Peyer's patch (tissue), 4 donors: ENCODE measurements around the gene SMTNL2.

Experiments used
- POLR2A ChIP-seq, 2 donors: fragments of 450-650 bp; IDR thresholded peaks; one replicate each; pipeline ENCODE4 v1.5.1; 2017; ENCODE audit warnings: antibody characterized with exemption in 2 of 2, mild to moderate bottlenecking in 2 of 2, moderate library complexity in 2 of 2
- TF ChIP-seq, protein P1 (sequence below), 6 experiments: fragments of 450-650 bp in 4 of 6; fragments of 200-600 bp in 2 of 6; sonication (generic) in 1 of 6; IDR thresholded peaks; one replicate each; pipeline ENCODE4 v1.5.1; 2017 to 2019; ENCODE audit warnings: antibody characterized with exemption in 6 of 6, mild to moderate bottlenecking in 3 of 6, moderate library complexity in 1 of 6

DNA sequence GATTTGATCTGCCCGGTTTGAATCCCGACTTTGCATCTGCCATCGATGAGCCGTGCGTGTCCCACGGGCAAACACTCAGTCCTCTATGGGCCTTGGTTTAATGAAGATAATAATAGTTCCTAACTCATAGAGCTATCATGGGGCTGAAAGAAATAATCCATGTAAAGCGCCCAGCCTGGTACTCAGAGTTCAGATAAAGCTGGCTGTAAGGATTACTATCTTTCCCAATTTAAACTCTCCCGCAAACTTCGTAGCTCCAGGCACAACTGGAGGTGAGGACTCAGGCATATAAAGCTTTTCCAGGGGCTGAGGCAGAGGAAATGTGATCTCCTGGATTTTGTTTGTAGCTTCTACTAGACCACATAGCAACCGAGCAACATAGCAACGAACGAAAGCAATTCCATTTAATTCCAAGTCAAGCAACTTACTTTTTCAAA, 40.9 kb downstream of the SMTNL2 start:
- TF ChIP-seq, protein P1, sequence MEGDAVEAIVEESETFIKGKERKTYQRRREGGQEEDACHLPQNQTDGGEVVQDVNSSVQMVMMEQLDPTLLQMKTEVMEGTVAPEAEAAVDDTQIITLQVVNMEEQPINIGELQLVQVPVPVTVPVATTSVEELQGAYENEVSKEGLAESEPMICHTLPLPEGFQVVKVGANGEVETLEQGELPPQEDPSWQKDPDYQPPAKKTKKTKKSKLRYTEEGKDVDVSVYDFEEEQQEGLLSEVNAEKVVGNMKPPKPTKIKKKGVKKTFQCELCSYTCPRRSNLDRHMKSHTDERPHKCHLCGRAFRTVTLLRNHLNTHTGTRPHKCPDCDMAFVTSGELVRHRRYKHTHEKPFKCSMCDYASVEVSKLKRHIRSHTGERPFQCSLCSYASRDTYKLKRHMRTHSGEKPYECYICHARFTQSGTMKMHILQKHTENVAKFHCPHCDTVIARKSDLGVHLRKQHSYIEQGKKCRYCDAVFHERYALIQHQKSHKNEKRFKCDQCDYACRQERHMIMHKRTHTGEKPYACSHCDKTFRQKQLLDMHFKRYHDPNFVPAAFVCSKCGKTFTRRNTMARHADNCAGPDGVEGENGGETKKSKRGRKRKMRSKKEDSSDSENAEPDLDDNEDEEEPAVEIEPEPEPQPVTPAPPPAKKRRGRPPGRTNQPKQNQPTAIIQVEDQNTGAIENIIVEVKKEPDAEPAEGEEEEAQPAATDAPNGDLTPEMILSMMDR (IDR thresholded peaks at IDR 0.05): no peak
- no peak for TF ChIP-seq POLR2A (IDR thresholded peaks at IDR 0.05)
